Renal cortex interstitium (tissue), 15 donors: ENCODE measurements around the gene SPTBN2. TPM values are rescaled to one million over a fixed set of nuclear protein-coding genes. Genes with fewer than 3 reads are reported as not detected.
A peak's percentile ranks its signal among the peaks of the same experiment; 100 is the strongest.

ENCODE experiments used
- DNase-seq, 11 donors: peaks; one replicate each; pipeline ENCODE4 v3.0.0-alpha.2; 2013; ENCODE audit warnings: low read depth in 9 of 11, low spot score in 4 of 11; ENCODE audit errors: extremely low read depth in 1 of 11
- long read RNA-seq, 16 experiments: transcript quantifications; one replicate each; lab custom pipeline, GENCODE V29; 2026
- polyA plus RNA-seq, 3 donors: library from polyadenylated mRNA; unstranded; fragments of 120-200 nt; gene quantifications; one replicate each; pipeline ENCODE4 v1.2.1, GENCODE V29; 2013; ENCODE audit not compliant: insufficient read length in 3 of 3

SPTBN2 gene
- polyA plus RNA-seq: 10 to 100 TPM; 41.8 to 56.0 (median 54.1) TPM
- long read RNA-seq, donor 1, partial matches to known transcripts: 0 of 1 reads
- long read RNA-seq, donor 1, other reads (novel, unspliced or antisense): 0 of 1 reads
- long read RNA-seq, donor 2, partial matches to known transcripts: 0 of 1 reads
- long read RNA-seq, donor 2, other reads (novel, unspliced or antisense): 0 of 1 reads
- long read RNA-seq, donor 3, partial matches to known transcripts: 0 of 3 reads
- long read RNA-seq, donor 3, other reads (novel, unspliced or antisense): 0 of 3 reads
- long read RNA-seq, donor 4: 0 reads
- long read RNA-seq, donor 5: 0 reads
- long read RNA-seq, donor 6, partial matches to known transcripts: 0 of 2 reads
- long read RNA-seq, donor 6, other reads (novel, unspliced or antisense): 0 of 2 reads
- long read RNA-seq, donor 7: 0 reads
- long read RNA-seq, donor 8, partial matches to known transcripts: 0 of 2 reads
- long read RNA-seq, donor 8, other reads (novel, unspliced or antisense): 0 of 2 reads
- long read RNA-seq, donor 9: 0 reads
- long read RNA-seq, donor 10, partial matches to known transcripts: 0 of 1 reads
- long read RNA-seq, donor 10, other reads (novel, unspliced or antisense): 0 of 1 reads
- long read RNA-seq, donor 11: 0 reads
- long read RNA-seq, donor 12, partial matches to known transcripts: 0 of 1 reads
- long read RNA-seq, donor 12, other reads (novel, unspliced or antisense): 0 of 1 reads
- long read RNA-seq, donor 13: 0 reads
- long read RNA-seq, donor 14, partial matches to known transcripts: 0 of 1 reads
- long read RNA-seq, donor 14, other reads (novel, unspliced or antisense): 0 of 1 reads
- long read RNA-seq, donor 15, partial matches to known transcripts: 0 of 1 reads
- long read RNA-seq, donor 15, other reads (novel, unspliced or antisense): 0 of 1 reads
- long read RNA-seq, donor 16, partial matches to known transcripts: 24 of 48 reads
- long read RNA-seq, donor 16, other reads (novel, unspliced or antisense): 24 of 48 reads

- DNase-seq: no peak
Observed at GRCh38 chr11:66728693-66729385, at the start of gene SPTBN2. Gene SPTBN2, minus strand, starts transcription at chr11:66729216. Its CDS starts 7,976 bp downstream, at chr11:66721240.

DNA sequence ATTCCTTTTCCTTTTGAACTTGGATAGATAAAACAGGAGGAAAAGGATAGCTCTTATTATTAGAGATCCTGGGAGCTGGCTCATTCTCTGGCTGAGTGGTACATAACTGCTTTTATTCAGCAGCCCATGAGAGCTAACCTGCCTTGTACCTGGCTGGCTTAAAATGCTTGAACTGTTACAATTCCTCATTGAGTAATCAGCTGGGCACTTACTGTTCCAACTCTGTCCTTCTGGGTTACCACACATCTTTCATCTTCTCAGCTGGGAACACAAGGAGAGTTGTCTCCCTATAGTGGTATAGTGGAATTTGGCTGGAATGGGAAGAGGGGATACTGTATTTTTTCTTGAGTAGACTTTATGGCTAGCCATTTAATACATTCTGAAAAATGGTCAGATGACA is 39.8 kb upstream of the SPTBN2 start:
- no peak for DNase-seq

- DNase-seq: no peak
Observed at GRCh38 chr11:66768088-66768521, 39.1 kb upstream of the SPTBN2 start.

GRCh38 chr11:66767666-66768065 is 38.6 kb upstream of the SPTBN2 start:
- no peak for DNase-seq

DNA sequence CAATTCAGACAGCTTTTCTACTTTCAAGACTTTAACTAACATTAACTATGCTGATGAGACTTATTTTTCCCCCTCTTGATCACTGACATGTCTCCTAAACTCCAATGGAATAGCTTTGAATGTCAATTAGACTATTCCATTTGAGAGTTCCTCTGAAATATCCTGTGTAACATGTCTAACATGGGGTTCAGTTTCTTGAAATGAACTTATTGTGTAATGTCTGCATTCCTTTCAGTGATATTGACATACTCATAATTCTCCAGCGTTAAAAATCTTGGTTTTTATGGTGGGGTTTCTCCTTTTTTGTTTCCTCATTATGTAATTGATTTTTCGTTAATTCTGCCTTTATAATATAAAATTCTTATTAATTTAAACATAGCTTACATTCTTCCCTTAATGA is 37.7 kb upstream of the SPTBN2 start:
- DNase-seq: no peak

GRCh38 chr11:66762088-66762487 is 33.1 kb upstream of the SPTBN2 start:
- no peak for DNase-seq

DNA sequence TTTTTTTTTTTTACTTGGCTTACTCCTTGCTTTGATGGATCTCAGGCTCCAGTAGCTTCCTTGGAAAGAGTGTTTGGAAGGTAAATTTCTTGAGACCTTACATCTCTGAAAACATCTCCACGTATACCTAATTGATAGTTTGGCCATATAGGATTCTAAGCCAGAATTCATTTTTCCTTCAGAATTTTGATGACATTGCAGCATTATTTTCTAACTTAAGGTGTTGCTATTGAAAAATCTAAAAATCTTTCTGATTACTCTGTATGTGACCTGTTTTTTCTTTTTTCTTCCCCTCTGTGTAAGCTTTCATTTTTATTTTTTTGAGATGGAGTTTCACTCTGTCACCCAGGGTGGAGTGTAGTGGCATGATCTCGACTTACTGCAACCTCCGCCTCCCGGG is 23.1 kb upstream of the SPTBN2 start:
- DNase-seq: no peak

GRCh38 chr11:66749091-66749490 is 20.1 kb upstream of the SPTBN2 start:
- DNase-seq: no peak

DNA sequence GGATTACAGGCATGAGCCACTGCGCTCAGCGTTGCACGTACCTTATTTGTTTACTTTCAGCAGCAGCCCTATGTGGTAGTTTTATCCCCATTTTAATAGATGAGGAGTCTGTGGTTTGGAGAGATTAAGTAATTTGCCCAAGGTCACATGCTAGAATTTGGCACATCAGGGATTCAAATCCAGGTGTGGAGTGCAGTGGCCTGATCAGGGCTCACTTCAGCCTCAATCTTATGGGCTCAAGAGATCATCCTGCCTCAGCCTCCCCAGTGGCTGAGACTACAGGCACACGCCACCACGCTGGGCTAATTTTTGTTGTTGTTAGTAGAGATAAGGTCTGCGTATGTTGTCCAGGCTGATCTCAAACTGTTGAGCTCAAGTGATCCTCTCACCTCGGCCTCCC is 18.5 kb upstream of the SPTBN2 start:
- DNase-seq: no peak

GRCh38 chr11:66745356-66746235 is 16.6 kb upstream of the SPTBN2 start:
- no peak for DNase-seq

DNA sequence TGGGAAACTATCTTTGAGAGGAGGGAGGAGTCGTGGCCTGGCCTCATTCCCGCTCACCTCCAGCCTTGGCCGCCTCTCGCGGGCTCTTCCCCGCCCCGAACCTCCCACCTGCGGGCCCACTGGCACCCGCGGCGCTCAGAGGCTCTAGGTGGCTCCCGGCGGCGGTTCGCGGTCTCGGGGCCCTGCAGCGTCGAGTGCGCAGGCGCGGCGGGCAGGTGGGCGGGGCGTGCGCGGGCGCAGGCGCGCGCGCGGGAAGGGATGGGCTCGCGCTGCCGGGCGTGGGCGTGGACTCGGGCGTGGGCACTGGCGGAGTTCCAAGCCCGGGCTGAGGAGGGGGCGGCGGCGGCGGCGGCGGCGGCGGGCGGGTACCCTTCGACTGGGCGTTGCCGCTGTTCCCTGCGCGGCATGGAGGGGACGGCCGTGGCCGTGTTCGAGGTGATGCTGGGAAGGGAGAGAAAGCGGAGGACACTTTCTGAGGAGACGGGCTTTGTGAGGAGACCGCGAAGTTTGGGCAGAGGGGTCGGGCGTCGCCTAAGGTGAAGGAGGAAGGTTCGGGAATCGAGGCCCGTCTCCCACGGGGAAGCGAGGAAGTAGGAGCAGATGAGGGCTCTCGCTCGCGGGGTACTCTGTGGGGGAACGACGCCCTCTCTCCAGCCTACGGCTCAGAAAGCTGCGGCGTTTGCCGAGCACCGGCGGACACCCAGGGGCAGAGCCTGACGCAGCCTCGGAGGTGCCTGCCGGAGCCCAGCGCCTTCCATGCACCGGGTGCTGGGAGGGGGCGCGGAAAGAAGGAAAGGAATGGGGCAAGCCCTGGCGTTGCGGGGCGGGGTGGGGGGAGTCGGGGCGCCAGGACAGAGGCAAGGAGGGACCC is 15.7 kb upstream of the SPTBN2 start:
- peak in 9 of 11 donors; percentile 33 to 80 (median 65) for DNase-seq

- DNase-seq: no peak
Observed at GRCh38 chr11:66743271-66743968, 14.4 kb upstream of the SPTBN2 start.

DNA sequence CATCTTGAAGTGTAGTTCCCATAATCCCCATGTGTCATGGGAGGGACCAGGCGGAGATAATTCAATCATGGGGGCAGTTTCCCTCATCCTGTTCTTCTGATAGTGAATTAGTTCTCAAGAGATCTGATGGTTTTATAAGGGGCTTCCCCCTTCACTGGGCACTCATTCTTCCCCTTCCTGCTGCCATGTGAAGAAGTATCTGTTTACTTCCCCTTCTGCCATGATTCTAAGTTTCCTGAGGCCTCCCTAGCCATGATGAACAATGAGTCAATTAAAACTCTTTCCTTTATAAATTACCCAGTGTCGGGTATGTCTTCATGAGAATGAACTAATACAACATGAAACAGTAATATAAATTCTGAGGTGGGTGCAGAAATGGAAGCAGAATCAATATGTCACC is 12.1 kb upstream of the SPTBN2 start:
- DNase-seq: no peak

- DNase-seq: no peak
Observed at GRCh38 chr11:66739983-66740382, 11.0 kb upstream of the SPTBN2 start.

GRCh38 chr11:66734215-66734614 is 5.2 kb upstream of the SPTBN2 start:
- DNase-seq: no peak

- no peak for DNase-seq
Observed at GRCh38 chr11:66729447-66729846, 431 bp upstream of the SPTBN2 start.
